Body of pancreas (tissue), 4 donors: Measurements from ENCODE around the gene SLC12A1.

Experiments
- CTCF ChIP-seq, 7 experiments: fragments of 450-650 bp in 4 of 7; fragments of 200-600 bp in 3 of 7; sonication (generic) in 3 of 7; IDR thresholded peaks; one replicate each; pipeline ENCODE4 v1.5.1; 2016 to 2019; ENCODE audit warnings: antibody characterized with exemption in 7 of 7
- POLR2A ChIP-seq, 3 donors: fragments of 450-650 bp; IDR thresholded peaks; one replicate each; pipeline ENCODE4 v1.6.1; 2016; ENCODE audit warnings: antibody characterized with exemption in 3 of 3, mild to moderate bottlenecking in 2 of 3

GRCh38 chr15:48185529-48185928 is 20.6 kb upstream of the SLC12A1 start:
- no peak for TF ChIP-seq CTCF (IDR thresholded peaks at IDR 0.05)
- TF ChIP-seq POLR2A (IDR thresholded peaks at IDR 0.05): no peak
